AG04450 (cell line): ENCODE measurements around the gene ESYT2. TPM values are rescaled to one million over a fixed set of nuclear protein-coding genes. Genes with fewer than 3 reads are reported as not detected.

Experiments used
- CTCF ChIA-PET: fragments of 300-600, 350-600 bp; formaldehyde crosslinking; extraction: SDS; loops from one replicate; lab custom pipeline; 2022; ENCODE audit warnings: antibody characterized with exemption, inconsistent platforms; lab: Charles Lee
- POLR2A ChIA-PET: fragments of 350-600 bp; formaldehyde crosslinking; extraction: SDS; loops from one replicate; lab custom pipeline; 2021; ENCODE audit warnings: antibody characterized with exemption, inconsistent platforms; lab: Yijun Ruan, JAX
- DNase-seq: peaks from one replicate; pipeline ENCODE4 v3.0.0-alpha.2; 2011; ENCODE audit warnings: low read depth, low spot score
- H3K27ac ChIP-seq: one replicate; pipeline ENCODE4 v1.5.1; 2012; ENCODE audit warnings: low read depth, low read length, control low read depth
- H3K27me3 ChIP-seq: one replicate; pipeline ENCODE4 v1.6.0; 2012; ENCODE audit warnings: low read length; ENCODE audit not compliant: control insufficient read depth, insufficient read depth
- H3K4me3 ChIP-seq: 2 replicates; pipeline ENCODE4 v1.5.1; 2011; ENCODE audit warnings: mild to moderate bottlenecking, low read depth, low read length, control low read depth
- H3K9me3 ChIP-seq: 2 replicates; pipeline ENCODE4 v1.5.1; 2012; ENCODE audit warnings: low read length; ENCODE audit not compliant: control insufficient read depth, insufficient read depth
- CTCF ChIP-seq: IDR thresholded peaks from 2 replicates; pipeline ENCODE4 v1.5.1; 2011; ENCODE audit warnings: low read depth, low read length, control low read depth, inconsistent platforms
- polyA plus RNA-seq: library from polyadenylated mRNA; depleted of rRNA; stranded (reverse); fragments of >200 nt; gene quantifications from 2 replicates; pipeline ENCODE4 v1.2.3, GENCODE V29; 2011

ESYT2 gene
- polyA plus RNA-seq, 1 experiment = 54.3 TPM

- ChIA-PET CTCF (no interaction called here), POLR2A (no interaction called here)
- Histone ChIP-seq H3K9me3 (no peaks in the 10 kb centered on the region), H3K27ac (no peak overlapping the region), H3K4me3 (no peak overlapping the region), H3K27me3 (no peaks in the 10 kb centered on the region)
- no peak for DNase-seq
- no peak for TF ChIP-seq CTCF
These were observed 68.9 kb downstream of the ESYT2 start for GRCh38 chr7:158760445-158760764.

- H3K27ac ChIP-seq = no peak overlapping the region
- H3K4me3 ChIP-seq = no peak overlapping the region
- ChIA-PET POLR2A (no interaction called here), CTCF (interaction anchor here (0.6 kb wide), 2 partner anchors 17 to 18 kb away, joined by 3 read pairs; no protein-coding TSS in a partner anchor)
- H3K9me3 ChIP-seq = no peaks in the 10 kb centered on the region
- DNase-seq = no peak
- H3K27me3 ChIP-seq = no peaks in the 10 kb centered on the region
- no peak for TF ChIP-seq CTCF
These were observed 69.4 kb downstream of the ESYT2 start for GRCh38 chr7:158759749-158760444.

GRCh38 chr7:158759245-158759614, 70.1 kb downstream of the ESYT2 start:
- no peak overlapping the region for H3K4me3 ChIP-seq
- POLR2A ChIA-PET = no interaction called here
- CTCF ChIA-PET = interaction anchor here (0.6 kb wide), 1 partner anchor 17 kb away, joined by 3 read pairs; no protein-coding TSS in a partner anchor
- no peak for TF ChIP-seq CTCF
- DNase-seq = no peak
- no peaks in the 10 kb centered on the region for H3K27me3 ChIP-seq
- H3K27ac ChIP-seq = no peak overlapping the region
- no peaks in the 10 kb centered on the region for H3K9me3 ChIP-seq

GRCh38 chr7:158758586-158759244, 70.6 kb downstream of the ESYT2 start:
- ChIA-PET CTCF (no interaction called here), POLR2A (no interaction called here)
- Histone ChIP-seq H3K27ac (no peak overlapping the region), H3K4me3 (no peak overlapping the region), H3K9me3 (no peaks in the 10 kb centered on the region), H3K27me3 (no peaks in the 10 kb centered on the region)
- TF ChIP-seq CTCF = no peak
- no peak for DNase-seq

GRCh38 chr7:158757404-158757989, 71.8 kb downstream of the ESYT2 start:
- Histone ChIP-seq H3K27ac (no peak overlapping the region), H3K4me3 (no peak overlapping the region), H3K9me3 (no peaks in the 10 kb centered on the region), H3K27me3 (no peaks in the 10 kb centered on the region)
- ChIA-PET CTCF (no interaction called here), POLR2A (no interaction called here)
- TF ChIP-seq CTCF = no peak
- DNase-seq = no peak
